MV-4-11 (cell line): ENCODE data around the gene EGFL6.
"Not testable (repeated sequence)": the region's sequence is repeated elsewhere in the genome, so short reads cannot be mapped to it uniquely, and the experiment has no call there.

Source experiments
- DNase-seq: peaks from one replicate; lab custom pipeline; 2025; lab: John Stamatoyannopoulos, UW

EGFL6 gene

DNA sequence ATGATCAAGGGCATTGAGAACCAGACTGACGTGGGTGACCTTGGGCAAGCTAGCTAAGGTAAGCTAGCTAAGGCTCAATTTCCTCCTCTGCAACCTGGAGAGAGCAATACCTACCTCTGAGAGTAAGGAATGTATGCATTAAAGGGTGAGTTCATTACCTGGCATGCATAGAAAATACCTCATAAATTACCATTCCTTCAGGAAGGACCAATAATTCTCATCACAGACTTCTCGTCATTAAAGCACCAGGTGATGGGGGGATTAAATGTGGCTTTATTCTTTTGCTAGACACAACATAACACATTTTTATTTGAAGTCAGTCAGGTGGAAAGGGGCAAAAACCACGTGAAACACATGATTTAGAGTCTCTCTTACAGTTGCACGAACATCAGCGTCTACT, 21.5 kb downstream of the EGFL6 start:
- DNase-seq: no peak

DNA sequence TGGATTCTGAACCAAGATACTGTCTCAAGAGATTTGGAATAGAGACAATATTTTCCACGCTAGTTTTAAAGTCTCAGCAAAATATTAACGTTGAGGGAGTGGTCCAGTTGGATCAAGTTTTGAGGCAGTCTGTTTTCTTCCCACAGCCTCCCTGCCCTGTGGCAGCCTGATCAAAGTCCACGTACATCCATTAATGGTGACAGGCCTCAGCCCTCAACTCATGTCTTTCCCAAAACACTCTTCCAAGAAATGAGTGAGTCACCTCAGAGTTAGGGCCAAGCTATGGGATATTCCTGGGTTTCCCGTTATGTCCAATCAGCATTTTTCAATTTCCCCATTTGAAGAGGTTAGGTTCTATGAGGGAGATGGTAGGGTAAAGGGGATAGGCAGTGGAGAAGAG, 28.5 kb downstream of the EGFL6 start:
- DNase-seq: no peak

DNA sequence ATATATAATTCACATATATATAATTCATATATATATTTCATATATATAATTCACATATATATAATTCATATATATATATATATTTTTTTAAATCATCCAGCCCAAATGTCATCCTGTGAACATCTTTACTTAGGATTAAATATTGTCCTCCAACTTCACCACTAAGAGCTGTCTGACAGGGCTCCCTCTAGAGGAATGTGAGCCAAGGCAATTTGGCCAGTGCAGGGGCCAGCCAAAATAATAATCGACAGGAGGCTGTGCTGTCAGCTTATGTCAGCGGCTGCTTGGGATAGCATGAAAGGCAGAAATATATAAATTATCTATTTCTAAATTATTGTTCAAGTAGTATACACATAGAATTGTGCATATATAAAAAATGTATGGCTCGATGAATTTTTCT, 29.5 kb downstream of the EGFL6 start:
- DNase-seq: no peak

DNA sequence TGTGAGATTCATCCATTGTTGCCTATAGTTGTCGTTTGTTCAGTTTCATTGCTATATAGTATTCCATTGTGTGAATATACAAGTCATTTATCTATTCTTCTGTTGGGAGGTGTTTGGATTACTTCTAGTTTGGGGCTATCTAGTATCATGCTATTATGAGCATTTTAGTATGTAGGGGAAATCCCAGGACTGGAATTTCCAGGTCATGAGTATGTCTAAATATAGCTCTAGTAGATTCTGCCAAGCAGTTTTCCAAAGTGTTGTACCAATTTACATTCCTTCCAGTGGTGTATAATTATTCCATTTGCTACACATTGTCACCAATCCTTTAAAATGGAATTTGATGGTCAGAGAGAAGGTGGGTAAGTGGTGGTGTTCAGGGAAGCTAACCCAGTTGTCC, 30.1 kb downstream of the EGFL6 start:
- no peak for DNase-seq

DNA sequence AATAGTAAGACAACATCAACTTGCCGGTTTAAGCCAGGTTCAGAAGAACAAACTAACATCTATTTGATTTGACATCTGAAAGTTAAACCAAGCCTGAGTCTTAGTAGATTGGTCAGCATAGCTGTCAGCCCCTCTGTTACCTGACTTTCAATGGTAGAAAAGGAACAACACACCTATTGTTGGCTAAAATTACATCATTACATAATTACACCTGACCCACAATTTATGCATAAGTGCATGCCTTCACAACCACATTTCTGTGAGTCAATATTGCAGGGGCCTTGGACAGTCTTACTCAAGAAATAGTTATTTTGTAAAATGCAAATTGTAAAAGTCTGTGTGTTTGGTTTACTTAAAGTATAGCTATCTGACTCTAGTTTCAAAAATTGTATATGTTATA, 36.2 kb downstream of the EGFL6 start:
- DNase-seq: no peak

DNA sequence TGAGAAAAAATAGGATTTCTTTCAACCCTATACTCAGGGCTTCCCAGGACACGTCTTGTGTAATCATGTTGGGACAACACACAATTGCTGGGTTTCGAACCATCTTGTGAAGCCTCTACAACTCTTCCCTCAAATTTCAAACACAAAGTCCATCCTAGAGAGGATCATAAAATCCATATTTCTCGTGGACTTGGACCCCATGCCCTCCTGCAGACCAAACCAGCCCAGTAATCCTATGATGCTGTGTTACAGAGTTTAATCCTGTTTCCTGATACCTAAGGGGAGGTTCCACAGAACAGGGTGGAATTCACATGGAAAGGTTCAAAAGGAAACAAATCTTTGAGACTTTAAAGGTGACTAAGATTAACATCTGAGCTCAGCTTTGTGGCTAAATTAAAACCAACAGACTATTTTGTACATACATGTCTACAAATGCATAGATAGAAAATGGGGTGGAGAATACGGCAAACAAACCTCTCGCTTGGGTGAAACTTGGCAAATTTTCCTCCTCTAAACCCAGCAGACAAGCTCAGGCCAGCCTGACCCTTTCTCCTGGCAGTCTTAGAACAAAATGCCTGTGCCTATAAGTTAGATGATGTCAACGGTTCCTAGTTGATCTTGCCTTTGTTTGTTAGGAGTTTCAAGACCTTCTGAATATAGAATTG, 38.1 kb downstream of the EGFL6 start:
- DNase-seq: no peak

DNA sequence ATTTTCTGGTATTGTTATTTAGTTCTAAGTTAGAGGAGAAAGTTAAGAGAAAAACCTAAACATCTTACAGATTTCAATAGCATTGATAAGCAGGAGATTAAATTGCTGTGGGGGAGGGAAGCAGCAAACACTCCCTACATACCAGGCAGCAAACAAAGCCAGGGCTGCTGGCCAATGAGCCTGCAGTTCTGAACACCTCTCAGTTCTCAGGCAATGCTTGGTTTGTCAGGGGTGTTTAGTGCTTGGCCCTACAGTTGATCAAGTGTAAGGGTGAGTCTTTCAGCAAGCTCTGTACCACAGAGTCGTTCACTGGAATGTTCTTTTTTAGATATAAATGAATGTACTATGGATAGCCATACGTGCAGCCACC, 38.6 kb downstream of the EGFL6 start:
- DNase-seq: no peak

DNA sequence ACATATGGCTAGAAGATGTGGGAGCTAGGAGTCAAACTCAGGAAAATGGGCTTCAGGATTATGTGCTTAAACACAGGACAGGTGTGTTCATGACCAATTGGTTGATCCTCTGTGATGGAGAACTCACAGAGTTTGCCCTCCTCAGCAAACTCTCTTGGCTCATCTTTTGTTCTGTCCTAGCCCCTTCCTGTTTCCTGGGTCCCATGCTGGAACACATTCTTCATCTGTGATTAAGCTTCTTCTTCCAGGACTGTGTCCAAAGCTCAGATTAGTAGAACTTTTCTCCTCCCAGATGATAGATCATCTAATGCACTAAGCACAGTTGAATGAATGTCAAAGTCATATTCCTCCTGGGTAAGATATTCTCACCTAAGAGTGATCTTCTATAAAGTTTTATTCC, 44.8 kb downstream of the EGFL6 start:
- DNase-seq: no peak

DNA sequence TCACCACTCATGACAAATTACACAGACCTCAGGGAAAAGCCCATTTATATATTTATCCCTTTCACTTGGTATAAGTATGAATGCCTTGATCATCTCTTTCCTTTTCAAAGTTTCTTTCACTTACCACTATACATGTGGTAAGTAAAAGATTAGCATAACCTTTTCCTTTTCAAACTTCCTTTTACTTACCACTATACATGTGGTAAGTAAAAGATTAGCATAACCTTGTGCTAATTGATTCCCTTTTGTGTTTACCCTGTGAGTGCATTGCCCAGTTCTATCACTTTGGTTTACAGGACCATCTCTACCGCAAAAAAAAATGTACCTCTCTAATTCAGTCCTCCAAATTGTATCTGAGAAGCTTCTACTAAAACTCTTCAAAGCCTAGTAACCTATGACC, 50.8 kb downstream of the EGFL6 start:
- no peak for DNase-seq

DNA sequence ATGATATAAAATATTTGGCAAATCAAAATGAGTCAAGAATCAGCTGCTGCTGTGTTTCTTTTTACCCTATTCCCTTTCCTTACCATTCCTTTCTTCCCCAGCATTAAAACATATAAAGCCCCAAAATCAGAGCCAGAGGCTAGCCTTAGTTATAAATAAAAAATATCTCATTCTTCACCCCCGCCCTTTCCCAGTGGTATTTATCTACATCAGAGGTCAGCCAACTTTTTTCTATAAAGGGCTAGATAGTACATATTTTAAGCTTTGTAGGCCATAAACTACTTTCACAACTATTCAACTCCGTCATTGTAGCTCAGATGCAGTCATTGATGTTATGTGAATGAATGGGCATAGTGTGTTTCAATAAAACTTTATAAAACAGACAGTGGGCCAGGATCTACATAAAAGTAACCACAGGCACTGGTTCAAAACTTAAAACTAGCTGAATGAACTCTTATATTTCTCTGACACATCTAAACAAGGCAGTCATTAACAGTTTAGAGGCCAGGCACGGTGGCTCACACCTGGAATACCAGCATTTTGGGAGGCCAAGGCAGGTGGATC, 53.1 kb downstream of the EGFL6 start:
- no peak for DNase-seq

DNA sequence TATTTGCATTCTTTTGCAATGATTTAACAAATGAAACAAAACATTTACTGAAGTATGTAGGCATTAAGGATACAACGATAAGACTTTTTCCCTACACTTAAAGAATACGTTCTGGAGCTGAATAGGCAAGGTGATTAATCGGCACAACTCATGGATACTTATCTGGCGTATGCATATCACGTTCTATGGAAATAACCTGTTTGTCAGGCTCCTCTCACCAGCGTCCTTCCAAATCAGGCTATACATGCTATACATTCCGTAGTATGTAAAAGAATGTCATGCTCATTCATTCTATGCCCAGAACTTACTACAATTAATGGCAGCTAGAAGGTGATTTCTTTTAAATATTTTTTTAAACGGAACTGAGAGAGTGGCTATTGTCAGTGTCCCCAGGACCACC, 57.9 kb downstream of the EGFL6 start:
- no peak for DNase-seq

DNA sequence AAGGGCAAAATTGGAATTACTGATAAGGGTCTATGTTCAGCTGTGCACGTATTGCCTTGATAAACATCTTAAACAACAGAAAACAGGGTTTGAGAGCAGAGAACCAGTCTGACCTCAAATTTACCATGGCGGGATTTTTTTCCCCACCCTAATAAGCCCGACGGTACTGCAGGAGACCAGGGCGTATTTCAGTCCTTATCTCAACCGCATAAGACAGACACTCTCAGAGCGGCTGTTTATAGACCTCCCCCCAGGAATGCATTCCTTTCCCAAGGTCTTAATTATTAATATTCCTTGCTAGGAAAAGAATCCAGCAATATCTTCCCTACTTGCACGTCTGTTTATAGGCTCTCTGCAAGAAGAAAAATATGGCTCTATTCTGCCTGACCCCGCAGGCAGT, 67.8 kb downstream of the EGFL6 start:
- not testable (repeated sequence) for DNase-seq

DNA sequence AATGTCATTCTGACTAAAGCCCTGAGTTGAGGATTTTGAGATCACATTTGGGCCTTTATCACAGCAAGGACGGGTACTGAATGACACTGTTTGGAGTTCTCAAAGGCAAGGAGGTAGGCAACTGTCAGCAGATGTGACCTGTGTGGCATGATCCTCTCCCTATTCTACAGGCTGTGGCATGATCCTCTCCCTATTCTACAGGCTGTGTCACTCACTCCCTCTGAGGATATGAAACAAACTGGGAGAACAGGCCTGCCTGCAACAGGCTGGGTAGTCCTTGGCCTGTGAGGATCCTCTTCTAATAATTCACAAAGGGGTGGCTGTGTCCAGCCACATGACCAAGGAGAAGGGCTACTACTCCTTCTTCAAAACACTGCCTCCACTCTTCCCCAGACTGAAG, 68.6 kb downstream of the EGFL6 start:
- no peak for DNase-seq

DNA sequence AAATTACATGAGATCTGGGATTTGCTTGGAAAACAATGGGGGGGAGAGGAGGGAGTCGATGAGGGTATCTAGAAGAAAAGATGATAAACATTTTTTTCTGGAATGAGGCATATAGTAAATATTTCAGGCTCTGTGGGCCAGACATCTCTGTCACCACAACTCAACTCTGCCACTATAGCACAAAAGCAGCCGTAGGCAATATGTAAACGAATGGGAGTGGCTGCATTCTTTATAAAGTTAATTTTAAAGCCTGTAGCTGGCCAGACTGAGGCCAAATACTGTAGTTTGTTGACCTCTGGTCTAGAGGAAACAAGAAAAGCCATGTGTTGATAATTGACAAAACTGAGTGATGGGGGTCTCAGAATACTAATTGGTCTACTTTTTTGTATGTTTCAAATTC, 69.4 kb downstream of the EGFL6 start:
- no peak for DNase-seq

DNA sequence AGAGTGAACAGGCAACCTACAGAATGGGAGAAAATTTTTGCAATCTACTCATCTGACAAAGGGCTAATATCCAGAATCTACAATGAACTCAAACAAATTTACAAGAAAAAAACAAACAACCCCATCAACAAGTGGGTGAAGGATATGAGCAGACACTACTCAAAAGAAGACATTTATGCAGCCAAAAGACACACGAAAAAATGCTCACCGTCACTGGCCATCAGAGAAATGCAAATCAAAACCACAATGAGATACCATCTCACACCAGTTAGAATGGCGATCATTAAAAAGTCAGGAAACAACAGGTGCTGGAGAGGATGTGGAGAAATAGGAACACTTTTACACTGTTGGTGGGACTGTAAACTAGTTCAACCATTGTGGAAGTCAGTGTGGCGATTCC, 72.3 kb downstream of the EGFL6 start:
- DNase-seq: not testable (repeated sequence)

DNA sequence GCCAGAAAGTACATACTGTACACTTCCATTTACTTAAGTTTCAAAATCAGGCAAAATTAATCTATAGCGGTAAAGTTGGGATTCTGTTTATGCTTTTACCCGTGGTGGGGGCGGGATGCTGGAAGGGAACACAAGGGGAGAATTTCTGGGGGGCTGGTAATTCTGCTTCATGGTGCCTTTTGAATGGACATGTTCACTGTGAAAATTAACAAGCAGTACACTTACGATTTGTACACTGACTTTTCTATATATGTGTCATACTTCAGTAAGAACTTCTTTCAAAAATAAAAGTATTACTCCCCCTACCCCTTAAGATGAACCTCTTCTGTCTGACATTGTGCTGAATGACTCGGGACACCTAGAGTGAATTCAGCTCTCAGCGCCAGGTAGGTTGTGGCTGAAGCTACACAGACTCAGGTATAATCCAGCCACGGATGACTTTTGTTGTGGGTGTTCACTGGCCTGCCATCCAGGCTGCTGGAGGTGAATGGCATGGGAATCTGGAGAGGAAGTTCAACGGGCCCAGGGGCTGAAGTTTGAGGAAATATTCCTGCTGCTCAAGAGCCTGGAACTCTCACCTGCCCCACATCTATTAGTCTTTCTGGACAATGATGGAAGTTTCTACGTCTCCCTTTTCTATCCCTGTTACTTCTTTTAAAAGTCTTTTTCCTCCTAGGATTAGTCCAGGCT, 76.2 kb downstream of the EGFL6 start:
- DNase-seq: no peak

DNA sequence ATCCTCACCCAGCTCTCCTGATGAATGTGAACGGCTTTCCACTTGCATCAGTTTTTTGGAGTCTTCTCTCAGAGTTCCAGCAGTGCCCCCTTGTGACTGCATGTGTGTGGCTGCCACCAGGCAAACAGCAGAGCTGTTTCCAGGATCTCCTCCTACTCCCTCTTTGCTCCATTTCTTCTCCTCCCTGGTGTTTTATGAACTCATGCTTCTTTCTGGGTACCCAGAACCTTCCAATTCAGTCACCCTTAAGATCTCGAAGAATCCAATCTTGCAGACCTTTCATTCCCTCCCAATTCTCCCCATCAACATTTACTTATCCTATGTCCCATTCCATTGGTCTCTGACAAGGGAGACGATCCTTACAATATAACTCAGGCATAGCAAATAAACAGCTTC, 76.8 kb downstream of the EGFL6 start:
- peak; percentile 15 for DNase-seq

DNA sequence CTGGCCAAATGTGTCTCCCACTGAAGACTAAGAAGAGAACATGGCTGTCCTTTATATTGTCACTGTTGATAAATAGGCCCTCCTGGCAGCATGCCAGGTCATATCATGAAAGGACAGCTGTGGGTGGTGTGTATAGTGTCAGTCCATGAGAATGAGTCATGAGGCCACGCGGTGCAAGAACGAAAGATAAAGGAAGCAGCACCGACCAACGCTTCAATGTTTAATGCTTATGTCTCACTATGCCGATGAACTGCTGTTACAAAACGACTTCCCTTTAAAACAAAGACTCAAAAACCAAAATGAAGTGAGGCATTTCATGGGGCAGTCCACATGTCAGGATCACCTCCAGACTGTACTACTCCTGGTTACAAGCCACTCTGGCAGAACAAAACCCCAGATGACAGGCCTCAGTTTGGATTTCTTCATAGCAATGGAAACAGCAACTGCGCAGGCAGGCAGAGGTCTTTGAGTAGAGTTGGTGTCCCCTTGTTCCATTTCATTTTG, 78.4 kb downstream of the EGFL6 start:
- DNase-seq: peak; percentile 95

DNA sequence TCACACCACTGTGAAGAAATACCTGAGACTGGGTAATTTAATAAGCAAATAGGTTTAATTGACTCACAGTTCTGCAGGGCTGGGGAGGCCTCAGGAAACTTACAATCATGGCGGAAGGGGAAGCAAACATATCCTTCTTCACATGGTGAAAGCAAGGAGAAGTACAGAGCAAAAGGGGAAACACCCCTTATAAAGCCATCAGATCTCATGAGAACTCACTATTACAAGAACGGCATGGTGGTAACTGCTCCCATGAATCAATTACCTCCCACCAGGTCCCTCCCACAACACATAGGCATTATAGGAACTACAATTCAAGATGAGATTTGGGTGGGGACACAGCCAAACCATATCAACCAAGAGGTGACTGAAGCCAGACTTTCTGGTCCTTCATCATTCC, 78.9 kb downstream of the EGFL6 start:
- peak; percentile 55 for DNase-seq

DNA sequence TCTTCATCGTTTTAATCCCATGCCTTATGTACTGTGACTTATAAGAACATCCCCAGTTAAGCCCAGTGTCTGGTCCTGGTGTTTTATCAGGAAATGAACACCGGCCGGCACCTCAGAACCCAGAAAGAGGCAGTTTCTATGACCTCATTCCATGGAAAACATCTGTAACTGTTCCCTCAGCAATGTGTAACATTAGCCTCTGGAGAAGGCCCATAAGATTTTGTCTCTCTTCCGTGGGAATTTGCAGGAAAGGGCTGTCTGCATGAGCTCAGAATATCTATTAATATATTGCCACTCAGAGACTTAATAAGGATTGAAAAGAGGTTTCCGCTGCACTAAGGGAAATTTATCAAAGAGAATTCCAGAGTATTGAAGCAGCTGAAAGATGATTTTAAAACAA, 80.4 kb downstream of the EGFL6 start:
- DNase-seq: no peak

DNA sequence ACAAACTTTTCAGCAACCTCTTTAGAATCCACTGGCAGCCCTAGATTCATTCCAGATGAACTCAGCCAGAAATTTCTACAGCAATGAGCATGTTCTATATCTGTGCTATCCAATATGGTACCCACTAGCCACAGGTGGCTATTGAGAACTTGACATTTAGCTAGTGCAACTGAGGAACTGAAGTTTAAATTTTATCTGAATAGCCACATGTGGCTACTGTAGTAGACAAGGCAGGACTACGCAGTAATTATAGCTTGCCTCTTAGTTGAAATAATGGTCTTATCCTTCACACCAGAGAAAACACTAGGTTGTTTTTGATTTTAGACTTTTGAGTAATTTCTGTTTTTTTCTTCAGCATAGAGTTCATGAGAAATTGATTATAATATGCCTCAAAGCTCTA, 80.9 kb downstream of the EGFL6 start:
- no peak for DNase-seq

DNA sequence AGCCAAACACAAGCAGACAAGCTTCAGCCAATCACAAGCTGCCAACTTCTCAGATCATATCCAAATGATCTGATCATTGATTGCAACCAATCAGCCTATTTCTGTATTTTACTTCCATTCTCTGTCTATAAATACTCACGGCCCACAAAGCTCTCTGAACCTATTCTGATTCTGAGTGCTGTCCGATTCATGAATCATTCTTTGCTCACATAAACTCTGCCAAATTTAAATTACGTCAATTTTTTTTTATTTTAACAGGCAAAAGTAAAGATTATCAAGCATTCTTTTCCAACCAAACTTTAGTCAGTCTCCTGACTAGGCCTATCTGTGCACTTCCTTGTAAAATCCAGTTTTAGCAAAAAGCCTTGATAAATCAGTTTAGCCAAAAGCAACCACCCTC, 81.7 kb downstream of the EGFL6 start:
- DNase-seq: no peak

DNA sequence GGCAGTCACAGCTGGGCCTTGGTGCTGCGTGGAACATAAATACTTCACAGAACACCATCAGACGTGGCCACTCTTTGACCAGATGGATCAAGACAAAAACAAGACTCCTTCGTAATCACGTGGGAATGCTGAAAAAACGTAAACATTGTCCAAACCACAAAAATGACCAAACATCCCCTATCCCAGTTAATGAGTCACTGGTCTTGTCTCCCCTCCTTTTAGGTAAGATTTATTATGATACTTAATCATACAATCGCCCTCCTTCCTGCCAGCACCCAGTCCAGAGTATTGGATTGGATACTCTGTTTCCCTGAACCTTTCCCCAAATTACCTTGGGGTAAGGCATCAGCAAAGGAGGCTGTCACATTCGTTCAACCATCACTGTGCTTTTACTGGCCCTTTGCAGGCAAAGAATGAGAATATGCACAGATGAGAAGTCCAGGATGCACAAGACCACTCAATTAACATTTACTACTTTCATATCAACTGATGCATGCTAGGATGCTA, 82.9 kb downstream of the EGFL6 start:
- DNase-seq: peak; percentile 11
